Measurements from ENCODE around the gene STX11. TPM values are rescaled to one million over a fixed set of nuclear protein-coding genes. Genes with fewer than 3 reads are reported as not detected.

The STX11 gene
- total RNA-seq, 2 donors from 2014 or later = 52.7 to 98.0 TPM

DNA sequence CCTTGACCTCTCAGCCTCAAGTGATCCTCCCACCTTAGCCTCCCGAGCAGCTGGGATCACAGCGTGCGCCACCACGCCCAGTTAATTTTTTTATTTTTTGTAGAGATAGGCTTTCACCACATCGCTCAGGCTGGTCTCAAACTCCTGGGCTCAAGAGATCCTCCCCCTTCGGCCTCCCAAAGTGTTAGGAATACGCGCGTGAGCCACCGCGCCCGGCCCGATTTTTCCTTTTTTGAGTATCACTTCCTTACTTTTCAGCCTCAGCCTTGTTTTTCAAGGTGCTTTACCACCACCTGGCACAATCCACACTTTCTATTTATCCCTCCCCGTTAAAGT is 791 bp upstream of the STX11 start:
- ATAC-seq (no peak), DNase-seq (ENCODE audit: low spot score) (no peak)
- Mint-ChIP-seq H3K36me3 (peaks cover 23% of the 10 kb centered on the region), H3K27me3 (no peaks in the 10 kb centered on the region), H3K4me3 (peak overlapping the region; percentile 87), H3K9me3 (no peaks in the 10 kb centered on the region), H3K4me1 (ENCODE audit: low read depth in 2 of 2) (peaks cover 48 to 49% of the 10 kb centered on the region in 2 donors), H3K27ac (peak overlapping the region; percentile 82 to 91)

DNA sequence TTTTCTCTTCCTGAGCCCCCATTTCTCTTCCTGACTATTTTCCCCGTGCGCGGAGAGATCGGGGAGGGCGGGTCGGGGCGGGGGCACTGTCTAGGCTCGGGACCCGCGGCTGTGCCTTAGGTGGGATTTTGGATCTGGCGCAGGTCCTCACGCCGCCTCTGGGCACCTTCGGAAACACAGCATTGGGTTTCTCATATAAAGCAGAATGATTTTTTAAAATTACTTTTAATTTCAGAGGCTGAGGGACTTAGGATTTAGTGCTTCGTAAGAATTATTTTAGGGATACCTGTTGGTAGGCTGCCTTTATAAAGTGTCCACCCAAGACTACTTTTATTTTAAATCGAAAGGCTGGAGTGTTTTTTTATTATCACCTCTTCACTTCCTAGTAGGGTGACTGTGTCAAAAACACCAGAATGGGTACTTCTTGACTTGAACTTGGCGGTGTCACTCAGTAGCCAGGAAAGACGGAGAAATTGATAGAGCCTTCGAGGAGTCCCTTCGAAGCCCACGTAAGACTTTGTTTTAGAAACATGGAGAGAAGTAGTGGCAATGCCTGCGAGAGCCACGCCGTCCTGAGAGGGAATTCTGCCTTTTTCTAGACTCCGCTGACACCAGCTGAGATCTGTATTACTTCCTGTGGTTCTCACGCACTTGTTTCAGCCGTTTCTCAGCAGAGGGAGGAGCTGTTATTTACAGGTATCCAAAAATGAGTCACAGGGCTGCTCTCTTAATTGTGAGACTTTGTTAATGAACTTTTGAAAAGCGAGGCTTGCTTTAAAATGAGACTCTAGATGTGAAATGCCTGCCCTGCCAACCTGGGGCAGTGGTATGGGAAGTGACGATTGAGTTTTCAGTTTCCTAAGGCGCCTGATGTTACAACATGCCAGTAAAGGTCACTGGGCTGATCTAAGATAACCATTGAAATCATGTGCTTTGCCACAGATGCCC is 667 bp downstream of the STX11 start:
- DNase-seq (ENCODE audit: low spot score) = peak; percentile 82
- Mint-ChIP-seq H3K36me3 (peaks cover 32% of the 10 kb centered on the region), H3K4me1 (ENCODE audit: low read depth in 2 of 2) (peaks cover 50 to 59% of the 10 kb centered on the region in 2 donors)

DNA sequence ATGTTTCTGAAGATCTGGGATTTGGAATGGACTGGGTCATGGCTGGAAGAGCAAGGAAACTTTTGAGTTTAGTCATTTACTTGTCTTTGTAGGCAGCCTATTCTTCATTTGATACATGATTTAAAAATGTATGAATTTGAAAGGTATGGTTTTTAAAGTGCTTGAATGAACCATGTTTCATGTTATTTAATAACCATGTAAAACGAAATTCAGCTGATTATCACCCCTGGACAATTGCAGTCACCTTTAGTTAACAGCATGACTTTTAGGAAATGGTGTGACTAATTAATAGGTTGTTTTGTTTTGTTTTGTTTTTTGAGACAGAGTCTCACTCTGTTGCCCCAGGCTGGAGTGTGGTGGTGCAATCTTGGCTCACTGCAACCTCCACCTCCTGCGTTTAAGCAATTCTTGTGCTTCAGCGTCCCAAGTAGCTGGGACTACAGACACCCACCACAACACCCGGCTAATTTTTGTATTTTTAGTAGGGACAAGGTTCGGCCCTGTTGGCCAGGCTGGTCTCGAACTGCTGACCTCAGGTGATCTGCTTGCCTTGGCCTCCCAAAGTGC is 2.1 kb downstream of the STX11 start:
- ATAC-seq (no peak), DNase-seq (ENCODE audit: low spot score) (no peak)
- Mint-ChIP-seq H3K36me3 (peaks cover 45% of the 10 kb centered on the region), H3K4me3 (peak overlapping the region; percentile 93), H3K4me1 (ENCODE audit: low read depth in 2 of 2) (peaks cover 56 to 68% of the 10 kb centered on the region in 2 donors), H3K9me3 (no peaks in the 10 kb centered on the region), H3K27me3 (no peaks in the 10 kb centered on the region), H3K27ac (peak overlapping the region; percentile 97 to 100)

More for the DNA sequence above, 667 bp downstream of the STX11 start:
- H3K9me3 Mint-ChIP-seq = no peaks in the 10 kb centered on the region
- H3K27ac Mint-ChIP-seq = peak overlapping the region; percentile 97 to 100
- no peaks in the 10 kb centered on the region for H3K27me3 Mint-ChIP-seq
- ATAC-seq = peak; percentile 74
- peak overlapping the region; percentile 93 for H3K4me3 Mint-ChIP-seq

DNA sequence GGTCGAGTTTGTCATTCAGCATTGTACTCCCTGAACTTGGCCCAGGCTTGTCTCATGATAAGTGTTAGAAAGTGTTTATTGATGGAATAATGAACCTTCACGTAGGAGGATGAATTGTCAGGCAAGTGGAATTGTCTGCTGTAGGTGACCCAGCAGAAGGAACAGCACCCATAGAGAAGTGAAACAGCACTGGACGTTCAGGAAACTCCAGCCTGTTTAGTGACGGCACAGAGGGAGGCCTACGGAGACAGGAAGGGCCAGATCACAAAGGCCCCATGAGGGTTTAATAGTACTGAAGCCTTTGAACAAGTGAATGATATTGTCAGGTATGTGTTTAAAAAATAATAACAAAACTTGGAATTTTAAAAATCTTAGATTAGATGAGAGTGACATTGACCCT is 2.9 kb downstream of the STX11 start:
- Mint-ChIP-seq H3K4me3 (peak overlapping the region; percentile 93), H3K36me3 (peaks cover 49% of the 10 kb centered on the region)
- no peak for DNase-seq (ENCODE audit: low spot score)

DNA sequence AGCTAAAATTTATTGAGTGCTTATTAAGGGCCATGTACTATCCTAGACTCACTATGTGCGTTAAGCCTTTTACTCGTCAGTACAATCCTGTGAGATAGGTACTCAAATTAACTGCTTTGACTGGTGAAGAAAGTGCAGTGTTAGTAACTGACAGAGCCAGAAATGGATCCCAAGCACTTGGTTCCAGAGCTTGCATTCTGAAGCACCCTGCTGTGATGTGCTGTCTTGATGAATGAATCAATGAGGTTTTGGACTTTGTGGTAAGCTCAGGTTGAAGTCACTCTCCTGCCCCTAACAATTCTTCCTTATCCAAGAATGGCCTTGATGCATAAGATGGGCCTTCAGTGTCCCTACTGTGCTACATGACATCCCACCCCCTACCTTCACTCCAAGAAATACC is 3.7 kb downstream of the STX11 start:
- H3K9me3 Mint-ChIP-seq = no peaks in the 10 kb centered on the region
- H3K36me3 Mint-ChIP-seq = peaks cover 52% of the 10 kb centered on the region
- peak overlapping the region; percentile 97 to 100 for H3K27ac Mint-ChIP-seq
- no peak for DNase-seq (ENCODE audit: low spot score)
- peak overlapping the region; percentile 93 for H3K4me3 Mint-ChIP-seq
- no peak for ATAC-seq
- H3K4me1 Mint-ChIP-seq (ENCODE audit: low read depth in 2 of 2) = peaks cover 62 to 75% of the 10 kb centered on the region in 2 donors
- H3K27me3 Mint-ChIP-seq = no peaks in the 10 kb centered on the region

More for the DNA sequence above, 2.9 kb downstream of the STX11 start:
- ATAC-seq = no peak
- Mint-ChIP-seq H3K9me3 (no peaks in the 10 kb centered on the region), H3K27me3 (no peaks in the 10 kb centered on the region), H3K27ac (peak overlapping the region; percentile 97 to 100), H3K4me1 (ENCODE audit: low read depth in 2 of 2) (peaks cover 58 to 72% of the 10 kb centered on the region in 2 donors)

DNA sequence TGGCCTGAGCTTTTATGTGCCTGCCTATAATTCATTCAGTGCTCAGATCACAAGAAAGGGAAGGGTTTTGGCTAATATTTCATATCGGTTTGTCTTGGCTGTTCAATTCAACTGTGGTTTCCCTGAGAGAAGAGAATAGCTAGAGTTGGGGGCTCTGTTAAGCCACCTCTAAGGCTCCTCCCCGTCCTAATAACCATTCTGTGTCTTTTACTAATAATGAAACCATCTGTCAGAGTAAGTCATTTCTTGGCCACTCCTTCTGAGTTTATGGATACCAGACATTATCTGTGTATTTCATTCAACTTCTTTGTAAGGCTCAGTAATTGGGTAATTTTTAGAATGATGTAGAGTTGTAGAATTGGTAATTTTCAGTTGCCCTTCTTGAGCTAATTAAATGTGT is 5.2 kb downstream of the STX11 start:
- Mint-ChIP-seq H3K4me1 (ENCODE audit: low read depth in 2 of 2) (peaks cover 63 to 76% of the 10 kb centered on the region in 2 donors), H3K4me3 (peak overlapping the region; percentile 93), H3K27ac (peak overlapping the region; percentile 97 to 100), H3K27me3 (no peaks in the 10 kb centered on the region), H3K9me3 (no peaks in the 10 kb centered on the region), H3K36me3 (peaks cover 58% of the 10 kb centered on the region)
- peak in 1 of 2 donors; percentile 53 for ATAC-seq
- no peak for DNase-seq (ENCODE audit: low spot score)

DNA sequence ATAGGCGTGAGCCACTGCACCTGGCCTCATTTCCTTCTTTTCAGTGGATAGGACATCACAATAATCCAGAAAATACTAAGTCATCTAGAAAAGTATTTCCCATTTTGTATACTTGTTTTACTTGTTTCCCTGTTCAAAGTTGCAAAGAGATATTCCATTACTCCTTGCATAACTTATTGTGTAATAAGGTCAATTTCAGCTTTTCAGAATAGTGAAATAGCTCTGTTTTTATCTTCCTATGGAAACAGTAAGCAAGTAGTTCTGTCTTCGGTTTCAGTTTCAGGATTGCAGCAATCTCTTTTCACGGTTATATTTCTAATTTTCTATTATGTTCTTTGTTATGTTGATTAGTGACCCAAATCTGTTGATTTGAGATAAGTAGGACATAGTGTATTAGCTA is 6.0 kb downstream of the STX11 start:
- no peaks in the 10 kb centered on the region for H3K9me3 Mint-ChIP-seq
- peak overlapping the region; percentile 86 for H3K4me3 Mint-ChIP-seq
- ATAC-seq (no peak), DNase-seq (ENCODE audit: low spot score) (no peak)
- H3K27me3 Mint-ChIP-seq = no peaks in the 10 kb centered on the region
- peaks cover 55% of the 10 kb centered on the region for H3K36me3 Mint-ChIP-seq
- H3K27ac Mint-ChIP-seq = peak overlapping the region; percentile 97 to 100
- peaks cover 61 to 74% of the 10 kb centered on the region in 2 donors for H3K4me1 Mint-ChIP-seq (ENCODE audit: low read depth in 2 of 2)

DNA sequence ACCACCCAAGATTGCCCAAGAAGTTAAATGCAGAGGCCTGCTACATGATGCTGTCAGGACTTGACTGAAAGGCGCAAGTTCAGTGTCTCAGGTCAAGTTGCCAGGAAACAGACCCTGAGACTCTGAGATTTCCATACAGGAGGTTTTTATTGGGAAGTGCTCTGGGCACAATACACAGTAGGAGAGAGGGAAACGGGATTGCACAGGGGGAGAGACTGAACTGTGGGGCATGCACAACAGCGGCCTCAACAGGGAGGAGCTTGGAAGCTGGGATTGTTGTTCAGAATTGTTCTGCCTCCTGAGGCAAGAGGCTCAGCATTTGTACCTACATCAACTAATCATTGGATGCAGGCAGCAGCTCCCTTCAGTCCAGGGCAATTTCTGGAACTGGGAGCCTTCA is 6.7 kb downstream of the STX11 start:
- no peak for ATAC-seq
- Mint-ChIP-seq H3K4me3 (peak overlapping the region; percentile 86), H3K27ac (peak overlapping the region; percentile 97 to 100), H3K36me3 (peaks cover 56% of the 10 kb centered on the region), H3K9me3 (no peaks in the 10 kb centered on the region), H3K4me1 (ENCODE audit: low read depth in 2 of 2) (peaks cover 61 to 74% of the 10 kb centered on the region in 2 donors), H3K27me3 (no peaks in the 10 kb centered on the region)
- no peak for DNase-seq (ENCODE audit: low spot score)

DNA sequence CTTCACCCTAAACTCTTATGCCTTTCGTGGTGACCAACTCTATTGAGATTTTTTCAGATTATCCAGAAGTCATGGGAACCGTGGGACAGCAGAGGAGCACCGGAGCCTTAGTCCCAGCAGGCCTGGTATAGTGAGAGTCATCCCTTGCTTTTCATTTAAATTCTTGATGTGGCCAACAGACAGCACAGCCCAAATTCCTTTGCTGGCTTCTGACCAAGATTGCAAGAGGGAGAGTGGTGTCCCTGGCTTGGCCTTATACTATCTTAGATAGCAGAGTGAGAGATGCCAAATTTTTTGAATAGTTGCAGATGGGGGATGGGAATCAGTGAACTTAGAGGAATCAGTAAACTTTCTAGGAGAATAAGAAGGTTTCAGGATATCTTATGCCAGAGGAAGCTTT is 7.8 kb downstream of the STX11 start:
- no peak overlapping the region for H3K4me3 Mint-ChIP-seq
- DNase-seq (ENCODE audit: low spot score) = no peak
- no peaks in the 10 kb centered on the region for H3K27me3 Mint-ChIP-seq
- H3K36me3 Mint-ChIP-seq = peaks cover 58% of the 10 kb centered on the region
- ATAC-seq = no peak
- H3K4me1 Mint-ChIP-seq (ENCODE audit: low read depth in 2 of 2) = peaks cover 69 to 74% of the 10 kb centered on the region in 2 donors
- H3K27ac Mint-ChIP-seq = peak overlapping the region in 1 of 2 donors; percentile 100
- H3K9me3 Mint-ChIP-seq = peaks cover 3% of the 10 kb centered on the region

DNA sequence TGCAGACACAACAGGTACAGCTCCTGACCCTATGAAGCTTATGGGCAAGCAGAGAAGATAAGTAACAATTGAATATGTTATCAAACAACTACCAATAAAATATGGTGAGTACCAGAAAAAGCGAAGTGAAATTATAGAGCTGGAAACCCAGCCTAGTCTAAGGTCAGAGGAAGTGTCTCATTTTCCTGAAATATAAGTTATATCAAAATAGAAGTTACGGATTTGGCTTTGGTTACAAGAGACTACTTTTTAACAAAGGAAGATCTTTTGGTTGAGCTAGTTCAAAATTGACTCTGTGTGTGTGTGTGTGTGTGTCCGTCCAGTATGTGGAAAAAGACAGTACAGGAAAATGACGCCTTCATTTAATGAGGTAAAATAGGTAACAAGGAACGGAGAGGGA is 8.9 kb downstream of the STX11 start:
- H3K27ac Mint-ChIP-seq = peak overlapping the region in 1 of 2 donors; percentile 5
- peaks cover 59 to 63% of the 10 kb centered on the region in 2 donors for H3K4me1 Mint-ChIP-seq (ENCODE audit: low read depth in 2 of 2)
- DNase-seq (ENCODE audit: low spot score) (no peak), ATAC-seq (no peak)
- H3K9me3 Mint-ChIP-seq = peaks cover 3% of the 10 kb centered on the region
- no peak overlapping the region for H3K4me3 Mint-ChIP-seq
- H3K36me3 Mint-ChIP-seq = peaks cover 48% of the 10 kb centered on the region
- H3K27me3 Mint-ChIP-seq = no peaks in the 10 kb centered on the region

DNA sequence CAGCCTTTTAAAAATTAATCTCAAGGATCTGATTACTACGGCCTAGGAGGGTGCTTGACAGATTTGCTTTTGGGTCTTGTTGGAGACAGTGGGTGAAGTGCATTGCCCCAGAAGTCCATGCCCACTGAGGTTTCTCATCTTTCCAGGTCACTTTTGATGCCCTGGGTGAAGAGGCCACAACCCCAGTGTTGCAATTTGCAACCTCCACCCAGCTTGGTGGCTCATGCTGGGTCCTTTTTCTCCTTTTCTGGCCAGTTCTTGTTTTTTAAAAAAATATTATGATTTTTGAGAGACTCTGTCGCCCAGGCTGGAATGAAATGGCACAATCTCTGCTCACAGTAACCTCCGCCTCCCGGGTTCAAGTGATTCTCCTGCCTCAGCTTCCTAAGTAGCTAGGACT is 9.4 kb downstream of the STX11 start:
- Mint-ChIP-seq H3K27me3 (no peaks in the 10 kb centered on the region), H3K36me3 (peaks cover 45% of the 10 kb centered on the region), H3K9me3 (peaks cover 3% of the 10 kb centered on the region), H3K4me1 (ENCODE audit: low read depth in 2 of 2) (peaks cover 55 to 57% of the 10 kb centered on the region in 2 donors), H3K27ac (peak overlapping the region in 1 of 2 donors; percentile 5), H3K4me3 (no peak overlapping the region)
- DNase-seq (ENCODE audit: low spot score) = no peak
- ATAC-seq = no peak

DNA sequence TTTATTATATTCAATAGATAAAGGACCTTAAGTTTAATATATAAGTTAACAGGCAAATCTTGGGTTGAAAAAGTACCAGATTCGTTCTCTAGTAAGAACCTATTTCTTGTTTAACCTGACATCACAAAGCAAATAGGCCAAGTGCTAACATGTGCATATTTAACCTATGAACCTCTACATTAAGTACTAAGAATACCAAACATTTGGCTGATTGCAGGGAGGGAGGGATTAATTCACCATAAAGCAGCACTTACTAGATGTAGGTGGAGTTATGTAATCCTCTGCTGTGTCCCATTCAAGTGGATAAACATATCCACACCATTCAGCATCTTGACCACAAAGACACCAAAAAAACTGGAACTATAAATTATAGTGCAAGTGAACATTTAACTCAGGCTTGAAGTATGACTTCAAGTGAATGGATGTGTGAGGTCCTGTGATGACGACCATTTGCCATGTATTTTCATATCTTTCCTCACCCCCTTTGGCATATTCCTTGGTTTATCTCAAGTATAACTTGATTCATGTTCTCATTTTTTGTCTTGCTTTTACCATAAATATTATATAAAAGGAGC is 10.2 kb downstream of the STX11 start:
- H3K4me3 Mint-ChIP-seq = no peak overlapping the region

DNA sequence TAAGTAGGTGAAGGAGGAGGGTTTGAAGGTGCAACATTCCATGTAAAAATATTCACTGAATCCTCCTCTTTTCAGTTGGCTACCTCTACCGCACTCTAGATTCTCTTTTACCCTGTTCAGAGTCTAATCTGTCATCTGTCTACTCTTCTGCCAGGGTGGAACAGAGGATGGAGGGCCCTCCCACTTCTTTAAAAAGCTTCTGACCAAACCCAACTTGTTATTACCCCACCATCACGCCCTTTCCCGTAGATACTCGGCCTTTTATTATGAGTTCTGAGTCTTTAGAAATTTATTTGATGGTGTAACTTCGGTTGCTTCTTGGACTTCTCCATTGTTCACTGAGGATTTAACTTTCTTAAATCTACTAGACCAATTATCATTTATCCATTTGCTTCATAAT is 11.7 kb downstream of the STX11 start:
- peak overlapping the region; percentile 21 for H3K4me3 Mint-ChIP-seq
- H3K27me3 Mint-ChIP-seq = no peaks in the 10 kb centered on the region
- peaks cover 27% of the 10 kb centered on the region for H3K36me3 Mint-ChIP-seq
- peak overlapping the region; percentile 5 to 25 for H3K27ac Mint-ChIP-seq
- ATAC-seq (no peak), DNase-seq (ENCODE audit: low spot score) (no peak)
- H3K9me3 Mint-ChIP-seq = peaks cover 3% of the 10 kb centered on the region
- H3K4me1 Mint-ChIP-seq (ENCODE audit: low read depth in 2 of 2) = peaks cover 39 to 45% of the 10 kb centered on the region in 2 donors

More for the DNA sequence above, 10.2 kb downstream of the STX11 start:
- Mint-ChIP-seq H3K27me3 (no peaks in the 10 kb centered on the region), H3K27ac (no peak overlapping the region), H3K4me1 (ENCODE audit: low read depth in 2 of 2) (peaks cover 50% of the 10 kb centered on the region in 2 donors), H3K36me3 (peaks cover 38% of the 10 kb centered on the region), H3K9me3 (peaks cover 3% of the 10 kb centered on the region)
- DNase-seq (ENCODE audit: low spot score) = no peak
- no peak for ATAC-seq

DNA sequence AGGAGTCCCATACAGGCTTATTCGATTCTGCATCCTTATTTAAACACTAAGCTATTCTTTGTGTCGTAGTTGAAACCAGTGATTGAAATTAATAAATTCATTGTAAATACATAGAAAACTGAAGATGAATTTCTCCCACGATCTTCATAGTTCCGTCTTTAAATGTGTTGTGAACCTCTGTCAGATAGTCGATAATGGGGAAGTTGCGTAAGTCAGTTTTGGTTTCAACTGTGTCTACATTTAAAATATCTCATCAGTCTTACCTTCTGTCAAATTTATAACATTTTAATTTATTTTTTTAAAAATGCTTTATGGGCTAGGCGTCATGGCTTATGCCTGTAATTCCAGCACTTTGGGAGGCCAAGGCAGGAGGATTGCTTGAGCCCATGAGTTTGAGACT is 12.7 kb downstream of the STX11 start:
- H3K27ac Mint-ChIP-seq = peak overlapping the region in 1 of 2 donors; percentile 25
- ATAC-seq = peak in 1 of 2 donors; percentile 61
- H3K9me3 Mint-ChIP-seq = peaks cover 3% of the 10 kb centered on the region
- no peaks in the 10 kb centered on the region for H3K27me3 Mint-ChIP-seq
- H3K4me3 Mint-ChIP-seq = no peak overlapping the region
- peaks cover 22% of the 10 kb centered on the region for H3K36me3 Mint-ChIP-seq
- no peak for DNase-seq (ENCODE audit: low spot score)
- H3K4me1 Mint-ChIP-seq (ENCODE audit: low read depth in 2 of 2) = peaks cover 33 to 37% of the 10 kb centered on the region in 2 donors

All from natural killer cell treated with Interleukin-12 subunit alpha and Interleukin-12 subunit beta and Interleukin-15 and Interleukin-18, amount 100 ng/mL, for 72 hours (primary cell).